Measurements from ENCODE around the gene STPG2. TPM values are rescaled to one million over a fixed set of nuclear protein-coding genes. Genes with fewer than 3 reads are reported as not detected.

Gene STPG2
- total RNA-seq, 1 experiment from 2014 or later: not detected

DNA sequence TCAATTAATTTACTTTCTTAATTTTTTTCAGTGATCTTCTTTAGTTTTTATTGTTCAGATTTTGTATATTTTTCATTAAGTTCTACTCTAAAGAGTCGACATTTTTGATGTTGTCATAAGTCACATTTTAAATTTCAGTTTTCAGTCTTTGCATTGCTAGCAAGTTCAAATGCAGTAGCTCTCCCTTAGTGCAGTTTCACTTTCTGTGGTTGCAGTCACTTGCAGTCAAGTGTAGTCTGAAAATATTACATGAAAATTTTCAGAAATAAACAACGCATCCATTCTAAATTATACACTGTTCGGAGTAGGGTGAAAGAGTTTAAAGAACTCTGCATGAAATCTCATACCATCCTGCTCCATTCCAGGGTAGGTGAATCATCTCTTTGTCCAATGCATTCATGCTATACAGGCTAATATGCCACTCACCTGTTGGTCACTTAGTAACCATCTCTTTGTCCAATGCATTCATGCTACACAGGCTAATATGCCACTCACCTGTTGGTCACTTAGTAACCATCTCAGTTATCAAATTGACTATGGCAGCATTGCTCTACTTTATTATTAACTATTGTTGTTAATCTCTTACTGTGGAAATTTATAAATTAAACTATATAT, 356.9 kb downstream of the STPG2 start:
- no peak for DNase-seq (ENCODE audit: low read depth, low spot score)

DNA sequence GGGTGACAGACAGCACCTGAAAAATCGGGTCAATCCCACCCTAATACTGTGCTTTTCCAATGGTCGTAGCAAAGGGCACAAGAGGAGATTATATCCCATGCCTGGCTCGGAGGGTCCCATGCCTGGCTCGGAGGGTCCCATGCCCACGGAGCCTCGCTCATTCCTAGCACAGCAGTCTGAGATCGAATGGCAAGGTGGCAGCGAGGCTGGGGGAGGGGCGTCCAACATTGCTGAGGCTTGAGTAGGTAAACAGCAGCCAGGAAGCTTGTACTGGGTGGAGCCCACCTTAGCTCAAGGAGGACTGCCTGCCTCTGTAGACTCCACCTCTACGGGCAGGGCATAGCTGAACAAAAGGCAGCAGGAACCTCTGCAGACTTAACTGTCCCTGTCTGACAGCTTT, 365.1 kb downstream of the STPG2 start:
- in situ Hi-C loops (cut with HindIII; ENCODE audit: low pct_unique_long_range_greater_than_20kb, low sequenced_read_pairs) (no loop called here), intact Hi-C loops (cut with micrococcal nuclease; ENCODE audit: unreplicated experiment) (no loop called here)
- no peaks in the 10 kb centered on the region for H3K27me3 ChIP-seq (ENCODE audit: control insufficient read depth, insufficient read depth, low read length)
- no peak overlapping the region for H3K27ac ChIP-seq (ENCODE audit: low read length)
- BruUV-seq (replicated peaks): no TSS peak
- no peaks in the 10 kb centered on the region for H3K36me3 ChIP-seq (ENCODE audit: control insufficient read depth, insufficient read depth, low read length)
- ChIA-PET POLR2A (no interaction called here), CTCF (no interaction called here)
- DNase-seq (ENCODE audit: low read depth, low spot score) (no peak), ATAC-seq (no peak)
- H3K9me3 ChIP-seq (ENCODE audit: control insufficient read depth, insufficient read depth, low read depth, low read length): no peaks in the 10 kb centered on the region
- no peaks in the 10 kb centered on the region for H3K4me1 ChIP-seq (ENCODE audit: control insufficient read depth, insufficient read depth, low read length)
- H3K4me3 ChIP-seq (ENCODE audit: low read depth in 2 of 2, low read length in 2 of 2): no peak overlapping the region
- TF ChIP-seq, protein P1, sequence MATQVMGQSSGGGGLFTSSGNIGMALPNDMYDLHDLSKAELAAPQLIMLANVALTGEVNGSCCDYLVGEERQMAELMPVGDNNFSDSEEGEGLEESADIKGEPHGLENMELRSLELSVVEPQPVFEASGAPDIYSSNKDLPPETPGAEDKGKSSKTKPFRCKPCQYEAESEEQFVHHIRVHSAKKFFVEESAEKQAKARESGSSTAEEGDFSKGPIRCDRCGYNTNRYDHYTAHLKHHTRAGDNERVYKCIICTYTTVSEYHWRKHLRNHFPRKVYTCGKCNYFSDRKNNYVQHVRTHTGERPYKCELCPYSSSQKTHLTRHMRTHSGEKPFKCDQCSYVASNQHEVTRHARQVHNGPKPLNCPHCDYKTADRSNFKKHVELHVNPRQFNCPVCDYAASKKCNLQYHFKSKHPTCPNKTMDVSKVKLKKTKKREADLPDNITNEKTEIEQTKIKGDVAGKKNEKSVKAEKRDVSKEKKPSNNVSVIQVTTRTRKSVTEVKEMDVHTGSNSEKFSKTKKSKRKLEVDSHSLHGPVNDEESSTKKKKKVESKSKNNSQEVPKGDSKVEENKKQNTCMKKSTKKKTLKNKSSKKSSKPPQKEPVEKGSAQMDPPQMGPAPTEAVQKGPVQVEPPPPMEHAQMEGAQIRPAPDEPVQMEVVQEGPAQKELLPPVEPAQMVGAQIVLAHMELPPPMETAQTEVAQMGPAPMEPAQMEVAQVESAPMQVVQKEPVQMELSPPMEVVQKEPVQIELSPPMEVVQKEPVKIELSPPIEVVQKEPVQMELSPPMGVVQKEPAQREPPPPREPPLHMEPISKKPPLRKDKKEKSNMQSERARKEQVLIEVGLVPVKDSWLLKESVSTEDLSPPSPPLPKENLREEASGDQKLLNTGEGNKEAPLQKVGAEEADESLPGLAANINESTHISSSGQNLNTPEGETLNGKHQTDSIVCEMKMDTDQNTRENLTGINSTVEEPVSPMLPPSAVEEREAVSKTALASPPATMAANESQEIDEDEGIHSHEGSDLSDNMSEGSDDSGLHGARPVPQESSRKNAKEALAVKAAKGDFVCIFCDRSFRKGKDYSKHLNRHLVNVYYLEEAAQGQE (IDR thresholded peaks at IDR 0.05; ENCODE audit: insufficient read depth in 1 of 2, low read depth in 2 of 2, low read length in 1 of 2): no peak
- TF ChIP-seq POLR2AphosphoS5 (IDR thresholded peaks at IDR 0.05; ENCODE audit: low read depth, low read length) (no peak), TCF7L2 (IDR thresholded peaks at IDR 0.05; ENCODE audit: low read depth, low read length) (no peak), SIN3A (IDR thresholded peaks at IDR 0.05; ENCODE audit: borderline replicate concordance, insufficient read depth, low read depth, low read length) (no peak)

More for the DNA sequence above, 356.9 kb downstream of the STPG2 start:
- TF ChIP-seq SIN3A (IDR thresholded peaks at IDR 0.05; ENCODE audit: borderline replicate concordance, insufficient read depth, low read depth, low read length) (no peak), TCF7L2 (IDR thresholded peaks at IDR 0.05; ENCODE audit: low read depth, low read length) (no peak), POLR2AphosphoS5 (IDR thresholded peaks at IDR 0.05; ENCODE audit: low read depth, low read length) (no peak)
- TF ChIP-seq, protein P1 (IDR thresholded peaks at IDR 0.05; ENCODE audit: insufficient read depth in 1 of 2, low read depth in 2 of 2, low read length in 1 of 2): no peak
- TF ChIP-seq, protein P2, sequence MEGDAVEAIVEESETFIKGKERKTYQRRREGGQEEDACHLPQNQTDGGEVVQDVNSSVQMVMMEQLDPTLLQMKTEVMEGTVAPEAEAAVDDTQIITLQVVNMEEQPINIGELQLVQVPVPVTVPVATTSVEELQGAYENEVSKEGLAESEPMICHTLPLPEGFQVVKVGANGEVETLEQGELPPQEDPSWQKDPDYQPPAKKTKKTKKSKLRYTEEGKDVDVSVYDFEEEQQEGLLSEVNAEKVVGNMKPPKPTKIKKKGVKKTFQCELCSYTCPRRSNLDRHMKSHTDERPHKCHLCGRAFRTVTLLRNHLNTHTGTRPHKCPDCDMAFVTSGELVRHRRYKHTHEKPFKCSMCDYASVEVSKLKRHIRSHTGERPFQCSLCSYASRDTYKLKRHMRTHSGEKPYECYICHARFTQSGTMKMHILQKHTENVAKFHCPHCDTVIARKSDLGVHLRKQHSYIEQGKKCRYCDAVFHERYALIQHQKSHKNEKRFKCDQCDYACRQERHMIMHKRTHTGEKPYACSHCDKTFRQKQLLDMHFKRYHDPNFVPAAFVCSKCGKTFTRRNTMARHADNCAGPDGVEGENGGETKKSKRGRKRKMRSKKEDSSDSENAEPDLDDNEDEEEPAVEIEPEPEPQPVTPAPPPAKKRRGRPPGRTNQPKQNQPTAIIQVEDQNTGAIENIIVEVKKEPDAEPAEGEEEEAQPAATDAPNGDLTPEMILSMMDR (IDR thresholded peaks at IDR 0.05): no peak
- Histone ChIP-seq H3K27ac (ENCODE audit: low read length) (no peak overlapping the region), H3K27me3 (ENCODE audit: control insufficient read depth, insufficient read depth, low read length) (no peaks in the 10 kb centered on the region), H3K4me3 (ENCODE audit: low read depth in 2 of 2, low read length in 2 of 2) (no peak overlapping the region), H3K9me3 (ENCODE audit: control insufficient read depth, insufficient read depth, low read depth, low read length) (no peaks in the 10 kb centered on the region), H3K4me1 (ENCODE audit: control insufficient read depth, insufficient read depth, low read length) (no peaks in the 10 kb centered on the region), H3K36me3 (ENCODE audit: control insufficient read depth, insufficient read depth, low read length) (no peaks in the 10 kb centered on the region)
- intact Hi-C loops (cut with micrococcal nuclease; ENCODE audit: unreplicated experiment) (no loop called here), in situ Hi-C loops (cut with HindIII; ENCODE audit: low pct_unique_long_range_greater_than_20kb, low sequenced_read_pairs) (no loop called here)
- ChIA-PET POLR2A (no interaction called here), CTCF (no interaction called here)
- ATAC-seq: no peak
- BruUV-seq (replicated peaks): no TSS peak

Data from Panc1 (cell line).